DMS153 treated with DMSO at 0.1 percent for 48 hours (cell line): ENCODE data around the gene BRICD5.
A peak's percentile ranks its signal among the peaks of the same experiment; 100 is the strongest.
"Not testable (repeated sequence)": the region's sequence is repeated elsewhere in the genome, so short reads cannot be mapped to it uniquely, and the experiment has no call there.

Source experiments
- DNase-seq: peaks from one replicate; lab custom pipeline; 2025; ENCODE audit not compliant: unreplicated experiment; lab: John Stamatoyannopoulos, UW

BRICD5 gene

DNA sequence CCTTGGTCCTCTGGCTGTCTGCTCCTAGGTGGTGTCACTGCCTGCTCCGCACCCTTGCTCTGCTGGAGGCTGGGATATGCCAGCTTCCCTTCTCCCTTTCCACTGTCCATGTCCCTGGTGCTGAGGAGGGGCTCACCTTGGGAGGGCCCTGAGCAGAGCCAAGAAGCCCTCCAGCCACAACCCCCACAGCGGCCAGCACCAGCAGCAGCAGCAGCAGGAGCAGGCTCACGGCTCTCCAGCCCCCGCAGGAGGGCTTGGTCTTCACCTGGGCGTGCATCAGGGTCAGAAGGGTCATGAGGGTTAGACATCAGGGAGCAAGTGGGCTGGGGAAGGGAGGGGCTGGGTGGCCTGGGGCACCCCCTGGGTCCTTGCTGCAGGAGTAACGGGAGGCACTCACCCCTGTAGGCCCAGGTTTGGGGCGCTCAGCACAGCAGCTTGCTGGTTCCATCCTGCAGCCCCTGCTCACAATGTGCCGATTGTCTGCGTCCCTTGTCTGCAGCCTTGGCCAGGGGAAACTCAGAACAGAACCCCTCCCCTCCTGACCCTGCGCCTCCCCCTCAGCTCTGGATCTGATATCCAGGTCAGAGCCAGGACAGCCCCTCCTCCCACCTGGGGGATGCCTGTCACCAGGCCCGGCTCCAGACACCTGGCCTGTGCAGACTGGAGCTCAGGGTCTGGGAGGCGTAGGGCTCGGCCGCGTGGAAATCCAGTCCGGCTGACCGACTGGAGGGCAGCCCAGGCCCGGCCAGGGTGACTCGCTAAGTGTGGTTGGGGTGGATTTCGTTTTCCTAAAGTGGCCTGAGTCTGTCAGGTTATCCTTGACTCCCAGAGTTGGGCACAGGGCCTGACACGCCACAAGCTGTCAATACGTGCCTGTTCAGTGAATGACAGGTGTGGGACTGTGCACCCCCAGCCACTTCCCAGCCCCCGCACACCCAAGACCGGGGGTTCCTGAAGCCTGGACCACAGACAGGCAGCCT is at the start of gene BRICD5:
Gene BRICD5 (minus strand): TSS at position 478 of the 980 bp plus-strand sequence. CDS start 30 bp downstream, at position 448.
- DNase-seq: no peak

DNA sequence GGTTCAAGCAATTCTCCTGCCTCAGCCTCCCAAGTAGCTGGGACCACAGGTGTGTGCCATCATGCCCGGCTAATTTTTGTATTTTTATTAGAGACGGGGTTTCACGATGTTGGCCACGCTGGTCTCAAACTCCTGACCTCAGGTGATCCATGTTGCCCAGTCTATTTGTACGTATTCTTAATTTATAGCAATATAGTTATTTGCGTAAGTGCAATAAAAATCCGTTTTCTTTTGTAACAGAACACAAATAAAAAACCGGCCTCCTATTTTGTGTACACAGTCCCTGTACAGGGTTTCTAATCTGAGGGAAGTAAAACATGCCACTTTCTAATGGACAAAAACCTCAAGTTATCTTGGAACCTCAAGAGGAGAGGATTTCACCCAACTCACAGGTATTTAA is 49.6 kb upstream of the BRICD5 start:
- DNase-seq: no peak

DNA sequence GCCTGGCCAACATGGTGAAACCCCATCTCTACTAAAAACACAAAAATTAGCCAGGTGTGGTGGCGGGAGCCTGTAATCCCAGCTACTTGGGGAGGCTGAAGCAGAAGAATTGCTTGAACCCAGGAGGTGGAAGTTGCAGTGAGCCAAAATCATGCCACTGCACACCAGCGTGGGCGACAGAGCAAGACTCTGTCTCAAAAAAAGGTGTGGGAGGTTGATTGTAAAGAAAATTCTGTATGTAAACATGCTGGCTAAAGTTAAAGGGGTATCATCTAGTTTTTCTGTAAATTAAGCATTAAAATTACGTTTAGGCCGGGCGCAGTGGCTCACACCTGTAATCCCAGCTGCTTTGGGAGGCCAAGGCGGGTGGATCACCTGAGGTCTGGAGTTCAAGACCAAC is 47.9 kb upstream of the BRICD5 start:
- not testable (repeated sequence) for DNase-seq

DNA sequence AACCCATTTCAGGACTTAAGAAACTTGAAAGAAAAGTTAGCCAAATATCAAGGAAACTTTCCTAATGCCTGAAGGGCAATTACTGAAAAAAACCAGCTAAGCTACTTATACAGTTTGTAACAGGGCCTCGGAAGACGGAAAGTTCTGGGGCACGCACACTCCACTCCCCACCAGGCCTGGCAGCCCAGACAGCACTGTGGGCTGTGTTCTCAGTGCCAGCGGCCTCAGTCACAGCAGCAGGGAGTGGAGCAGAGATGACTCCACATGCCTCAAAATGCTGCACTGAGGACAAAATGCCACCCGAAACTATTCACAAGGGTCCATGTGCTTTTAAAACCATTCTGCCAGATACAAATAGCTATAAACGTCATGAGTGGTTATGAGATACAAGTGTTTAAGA is 47.1 kb upstream of the BRICD5 start:
- DNase-seq: no peak

DNA sequence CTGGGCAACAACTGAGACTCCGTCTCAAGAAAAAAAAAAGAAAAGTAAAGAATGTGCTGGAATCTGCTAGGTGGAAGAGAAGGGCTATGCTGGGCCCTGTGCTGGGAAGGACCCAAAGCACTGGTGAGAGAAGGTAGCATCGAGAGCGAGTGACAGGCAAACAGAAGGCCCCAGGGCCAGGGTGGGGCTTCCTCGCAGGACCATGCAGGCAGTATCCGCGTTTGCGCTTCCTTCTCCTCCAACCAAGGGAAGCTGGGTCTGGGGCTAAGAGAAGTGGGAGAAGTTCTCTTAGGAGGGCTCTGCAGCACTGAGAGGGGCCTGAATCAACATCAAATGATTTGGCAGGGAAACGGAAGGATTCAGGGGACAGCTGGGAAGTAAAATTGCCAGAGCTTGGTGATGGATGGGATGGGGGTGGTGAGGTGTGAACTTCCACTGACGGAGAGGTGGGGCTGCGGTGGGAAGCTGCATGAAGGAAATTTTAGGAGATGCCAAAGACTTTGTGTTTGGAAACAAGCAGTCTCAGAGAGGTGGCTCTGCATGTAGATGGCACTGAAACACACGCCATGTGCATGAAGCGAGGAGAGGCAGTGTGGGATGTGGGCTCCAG is 46.0 kb upstream of the BRICD5 start:
- DNase-seq: no peak

DNA sequence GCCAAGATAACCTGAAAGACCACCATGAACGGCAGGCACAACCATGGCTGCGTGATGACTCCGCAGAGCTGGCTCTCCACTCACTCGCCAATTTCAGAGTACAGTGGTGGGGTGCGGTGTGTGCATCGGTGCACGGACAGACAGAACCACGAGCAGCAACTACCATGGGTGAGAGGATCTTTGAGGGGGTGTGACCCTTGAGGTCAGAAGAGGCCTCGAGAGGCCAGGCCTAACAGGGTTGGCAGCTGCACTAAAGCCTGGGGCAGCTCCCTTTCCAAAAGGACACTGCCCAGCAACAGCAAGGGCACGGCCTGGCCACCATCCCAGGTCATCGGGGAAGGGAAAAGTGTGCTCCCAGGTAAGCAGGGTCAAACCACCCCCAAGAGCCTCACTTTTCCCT is 42.6 kb upstream of the BRICD5 start:
- DNase-seq: no peak

DNA sequence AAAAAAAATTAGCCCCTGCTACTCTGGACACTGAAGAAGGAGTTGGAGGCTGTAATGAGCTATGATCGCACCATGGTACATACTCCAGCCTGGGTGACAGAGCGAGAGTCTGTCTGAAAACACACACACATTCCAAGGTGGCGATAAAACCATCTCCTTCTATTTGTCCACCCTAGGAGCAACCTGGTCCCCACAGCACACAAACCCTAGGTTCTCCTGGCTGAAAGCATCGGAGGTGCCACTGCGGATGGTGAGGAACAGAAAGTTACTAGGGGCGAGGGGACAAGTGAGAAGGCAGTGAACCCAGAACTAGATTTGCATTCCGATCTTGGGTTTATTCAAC is 42.1 kb upstream of the BRICD5 start:
- no peak for DNase-seq

DNA sequence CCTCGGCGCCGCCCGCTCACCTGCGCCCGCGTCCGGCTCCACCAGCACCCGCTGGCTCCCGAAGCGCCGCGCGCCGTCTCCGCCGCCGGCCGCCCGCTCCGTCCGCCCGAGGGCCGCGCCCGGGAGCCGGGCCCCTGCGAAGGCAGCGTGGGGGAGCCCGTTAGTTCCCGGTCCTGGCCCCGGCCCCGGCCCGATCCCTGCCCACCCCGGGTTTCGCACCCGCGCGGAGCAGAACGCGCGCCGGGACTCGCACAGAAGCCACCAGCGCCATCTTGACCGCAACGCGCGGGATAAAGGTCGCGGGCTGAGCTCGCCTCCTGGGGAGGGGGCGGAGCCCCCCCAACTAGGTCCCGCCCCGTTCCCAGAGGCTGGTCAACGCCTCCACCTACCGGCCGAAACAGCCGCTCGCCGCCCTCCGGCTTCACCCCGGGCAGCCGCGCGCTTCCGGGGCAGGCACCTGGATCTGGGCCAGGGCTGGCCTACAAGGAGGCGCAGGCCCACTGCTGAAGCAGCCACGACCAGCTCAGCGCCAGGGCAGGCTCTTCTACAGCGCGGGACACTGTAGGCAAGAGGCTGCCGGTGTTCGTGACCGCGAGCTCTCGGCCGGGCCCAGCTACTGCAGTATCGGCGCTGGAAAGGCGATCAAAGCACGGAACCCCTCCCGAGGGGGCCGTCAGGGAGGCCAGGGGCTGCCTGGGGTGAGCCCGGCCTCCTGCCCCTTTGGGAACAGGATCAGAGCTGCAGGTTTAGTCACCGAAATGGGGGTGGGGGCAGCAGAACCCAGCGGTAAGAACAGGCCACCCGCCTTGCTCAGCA is 40.8 kb upstream of the BRICD5 start, which contains the start of gene ECI1:
Gene ECI1 (minus strand): TSS at position 292 of the 816 bp plus-strand sequence. CDS start 21 bp downstream, at position 271.
- DNase-seq: peak; percentile 87

DNA sequence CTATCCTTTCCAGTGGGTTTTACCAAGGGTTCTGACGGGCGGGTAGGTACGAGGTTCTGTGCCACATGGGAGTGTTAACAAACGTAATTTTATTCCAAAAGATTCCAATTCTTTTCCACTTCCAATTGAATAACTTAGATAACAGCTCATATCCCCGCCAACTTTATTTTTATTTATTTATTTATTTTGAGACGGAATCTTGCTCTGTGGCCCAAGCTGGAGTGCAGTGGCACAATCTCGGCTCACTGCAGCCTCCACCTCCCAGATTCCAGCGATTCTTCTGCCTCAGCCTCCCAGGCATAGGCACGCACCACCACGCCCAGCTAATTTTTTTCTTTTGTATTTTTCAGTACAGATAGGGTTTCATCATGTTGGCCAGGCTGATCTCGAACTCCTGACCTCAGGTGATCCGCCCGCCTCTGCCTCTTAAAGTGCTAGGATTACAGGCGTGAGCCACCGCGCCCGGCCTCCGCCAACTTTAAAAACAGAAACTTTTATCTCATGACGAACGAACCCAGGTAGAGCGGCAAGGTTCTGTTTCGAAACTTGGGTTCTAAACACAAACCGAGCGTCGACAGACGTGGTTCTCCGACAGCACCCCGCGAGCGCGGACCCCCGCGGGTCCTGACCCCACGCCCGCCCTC is 40.1 kb upstream of the BRICD5 start:
- no peak for DNase-seq

DNA sequence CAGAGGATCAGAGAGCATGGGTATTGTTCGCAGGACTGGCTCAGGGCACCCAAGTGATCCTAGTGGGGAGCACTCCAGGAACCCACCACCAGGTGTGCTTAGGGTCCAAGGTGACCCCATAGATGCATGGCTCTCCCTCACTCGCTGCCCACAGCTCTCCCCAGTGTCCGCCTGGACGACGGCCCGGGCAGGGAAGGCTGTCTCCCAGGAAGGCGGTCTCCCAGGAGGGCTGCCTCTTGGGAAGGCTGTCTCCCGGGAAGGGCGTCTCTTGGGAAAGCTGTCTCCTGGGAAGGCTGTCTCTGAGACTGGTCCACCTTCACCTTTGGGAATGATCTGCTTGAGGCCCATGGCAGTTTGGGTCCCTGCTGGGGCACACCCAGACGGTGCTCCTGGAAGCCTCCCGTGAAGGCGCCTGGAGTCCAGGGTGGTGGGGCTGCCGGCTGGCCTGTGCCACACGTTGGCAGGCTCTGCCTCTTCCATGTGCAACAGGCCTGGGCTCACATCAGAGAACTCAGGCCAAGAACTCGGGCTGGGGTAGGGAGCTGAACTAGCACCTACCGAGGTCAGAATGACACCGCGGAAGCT is 35.7 kb upstream of the BRICD5 start:
- DNase-seq: no peak

DNA sequence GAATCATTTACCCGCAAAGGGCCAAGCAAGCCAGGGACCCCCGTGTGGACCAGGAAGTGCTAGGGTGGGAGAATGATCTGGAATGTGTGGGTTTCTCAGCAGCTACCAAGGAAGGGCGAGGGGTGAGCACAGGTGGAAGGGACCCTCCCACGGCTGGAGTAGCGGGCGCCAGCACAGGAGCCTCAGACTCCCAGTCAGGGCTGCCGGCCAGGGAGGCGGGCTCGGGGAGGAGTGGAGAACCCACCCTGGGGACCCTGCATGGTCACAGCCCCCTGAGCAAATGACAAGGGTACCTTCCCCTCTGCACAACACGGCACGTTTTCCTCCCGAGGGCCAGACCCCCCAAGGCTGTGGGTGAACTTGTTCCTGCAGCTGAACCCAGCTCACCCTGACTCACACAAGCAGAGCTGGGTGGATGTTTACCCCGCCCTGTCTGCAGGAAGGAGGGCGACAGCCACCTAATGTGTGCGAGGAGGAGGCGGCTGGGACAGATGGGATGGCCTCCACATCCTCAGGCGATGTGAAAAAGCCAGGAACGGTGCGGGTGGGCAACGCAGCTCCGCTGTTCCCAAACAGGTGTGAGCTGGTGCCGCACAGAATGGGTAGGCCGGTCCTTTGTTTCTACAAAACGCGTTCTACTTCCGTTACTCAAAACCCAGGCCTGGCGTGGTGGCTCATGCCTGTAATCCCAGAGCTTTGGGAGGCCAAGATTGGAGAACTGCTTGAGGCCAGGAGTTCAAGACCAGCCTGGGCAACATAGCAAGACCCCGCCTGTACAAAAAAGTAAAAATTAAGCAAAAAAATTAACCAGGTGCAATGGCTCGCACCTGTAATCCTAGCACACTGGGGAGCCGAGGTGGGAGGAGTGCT is 34.5 kb upstream of the BRICD5 start:
- no peak for DNase-seq

DNA sequence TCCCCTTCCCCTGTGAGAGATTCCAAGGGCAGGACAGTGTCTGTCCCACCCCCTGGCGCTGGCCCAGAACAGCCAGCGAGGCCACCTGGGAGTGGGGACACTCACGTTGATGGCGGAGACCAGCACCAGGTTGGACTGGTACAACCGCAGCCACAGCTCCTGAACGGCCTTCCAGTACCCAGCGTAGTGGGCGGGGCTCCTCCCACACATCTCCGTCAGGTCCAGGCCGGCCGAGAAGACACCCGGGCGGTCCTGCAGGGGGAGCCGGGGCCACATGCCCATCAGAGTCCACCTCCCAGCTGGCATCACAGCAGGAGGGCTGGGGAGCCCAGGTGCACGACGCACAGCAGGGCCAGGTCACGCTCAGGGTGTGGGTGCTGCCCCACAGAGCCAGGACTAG is 33.6 kb upstream of the BRICD5 start:
- no peak for DNase-seq

DNA sequence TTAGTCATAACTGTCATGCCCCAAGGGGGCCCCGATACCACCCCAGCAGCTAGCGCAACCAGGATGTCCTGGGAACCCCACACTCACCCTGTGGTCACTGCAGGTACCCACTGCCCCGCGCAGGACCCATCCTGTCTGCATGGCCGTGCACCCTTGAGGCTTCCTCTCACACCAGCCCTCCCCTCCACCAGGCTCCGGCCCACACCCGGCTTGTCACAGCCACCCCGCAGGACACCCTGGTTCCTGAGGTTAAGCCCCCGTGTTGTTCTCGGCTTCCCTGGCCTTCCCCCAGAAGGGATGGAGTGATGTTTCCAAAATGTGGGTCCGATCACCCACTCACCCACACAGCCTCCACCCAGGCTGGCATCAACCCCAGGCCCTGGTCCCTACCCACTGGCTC is 33.1 kb upstream of the BRICD5 start:
- DNase-seq: no peak

DNA sequence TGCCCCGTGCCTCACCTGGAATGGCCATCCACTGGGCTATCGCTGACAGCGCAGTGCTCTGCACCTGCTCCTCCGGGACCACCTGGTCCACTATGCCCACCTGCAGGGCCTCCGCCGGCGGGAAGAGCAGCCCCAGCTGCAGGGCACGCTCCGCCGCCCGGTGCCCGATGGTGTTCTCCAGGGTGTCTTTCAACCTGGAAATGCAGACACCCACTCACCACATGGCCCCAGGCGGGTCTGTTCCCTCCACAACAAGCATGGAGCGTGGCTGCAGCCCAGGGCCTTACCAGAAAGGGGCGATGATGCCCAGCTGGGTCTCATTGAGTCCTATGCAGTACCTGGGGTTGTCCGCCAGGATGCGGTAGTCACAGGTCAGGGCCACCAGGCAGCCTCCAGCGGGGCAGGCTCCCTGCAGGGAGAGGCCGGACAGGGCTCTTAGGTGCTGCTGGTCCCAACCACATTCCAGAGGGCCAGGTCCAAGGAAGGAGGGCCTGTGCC is 32.4 kb upstream of the BRICD5 start:
- DNase-seq: no peak

DNA sequence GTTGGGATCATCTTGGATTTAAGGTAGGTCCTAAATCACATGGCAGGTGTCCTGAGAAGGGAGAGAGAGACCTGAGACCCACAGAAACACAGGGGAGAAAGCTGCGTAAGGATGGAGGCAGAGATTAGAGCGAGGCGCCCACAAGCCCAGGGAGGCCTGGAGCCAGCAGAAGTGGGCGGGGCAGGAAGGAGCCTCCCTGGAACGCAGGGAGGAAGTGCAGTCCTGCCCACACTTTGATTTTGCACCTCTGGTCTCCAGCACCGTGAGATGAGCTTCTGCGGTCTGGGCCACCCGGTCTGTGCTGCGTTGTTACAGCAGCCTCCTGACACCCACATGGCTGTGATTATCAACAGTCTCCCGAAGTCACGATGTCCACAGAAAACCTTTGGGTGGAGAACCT is 31.9 kb upstream of the BRICD5 start:
- no peak for DNase-seq

DNA sequence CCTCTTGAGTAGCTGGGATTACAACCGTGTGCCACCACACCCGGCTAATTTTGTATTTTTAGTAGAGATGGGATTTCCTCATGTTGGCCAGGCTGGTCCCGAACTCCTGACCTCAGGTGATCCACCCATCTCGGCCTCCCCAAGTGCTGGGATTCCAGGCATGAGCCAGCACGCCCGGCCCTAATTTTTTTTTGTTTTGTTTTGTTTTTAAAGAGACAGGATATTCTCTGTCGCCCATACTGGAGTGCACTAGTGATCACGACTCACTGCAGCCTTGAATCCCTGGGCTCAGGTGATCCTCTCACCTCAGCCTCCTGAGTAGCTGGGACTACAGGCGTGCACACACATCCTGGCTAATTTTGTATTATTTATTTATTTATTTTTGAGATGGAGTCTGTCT is 29.7 kb upstream of the BRICD5 start:
- DNase-seq: not testable (repeated sequence)

DNA sequence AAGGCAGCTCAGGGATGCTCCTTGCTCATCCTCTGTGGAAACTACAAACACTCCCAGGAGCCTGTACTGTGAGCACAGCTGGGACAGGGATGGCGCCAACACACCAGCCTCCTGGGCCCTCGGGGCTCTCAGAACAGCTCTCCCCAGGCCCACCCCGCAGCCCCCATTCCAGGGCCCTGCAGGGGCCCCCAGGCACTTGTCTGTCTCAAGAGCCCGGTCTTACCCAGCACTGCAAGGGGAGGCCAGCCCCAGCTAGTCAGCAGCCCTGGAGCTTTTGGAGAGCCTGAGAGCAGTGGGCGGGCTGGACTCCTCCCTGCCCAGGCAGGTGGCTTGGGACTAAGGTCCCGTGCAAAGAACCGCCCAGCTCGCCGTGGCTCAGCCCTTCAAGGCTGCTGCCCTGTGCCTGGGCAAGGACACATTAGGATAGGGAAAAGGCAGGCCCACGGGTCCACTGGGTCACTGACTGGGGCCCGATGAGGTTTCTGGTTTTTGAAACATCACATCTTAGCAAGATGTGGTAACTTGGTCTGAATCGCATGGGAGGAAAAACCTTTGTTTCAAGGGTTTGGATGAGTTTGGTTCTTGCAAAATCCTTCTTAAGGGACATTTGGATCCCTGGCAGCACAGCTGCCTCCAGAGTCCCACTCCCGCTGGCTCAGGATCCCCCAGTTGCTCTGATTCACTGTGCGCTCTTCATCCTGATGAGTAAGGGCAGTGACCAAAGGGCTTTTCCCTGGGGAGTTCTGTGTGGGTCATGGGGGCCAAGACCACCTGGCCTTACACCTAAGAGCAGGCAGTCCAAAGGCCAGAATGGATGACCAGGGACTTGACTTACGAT is 28.4 kb upstream of the BRICD5 start:
- DNase-seq: no peak

DNA sequence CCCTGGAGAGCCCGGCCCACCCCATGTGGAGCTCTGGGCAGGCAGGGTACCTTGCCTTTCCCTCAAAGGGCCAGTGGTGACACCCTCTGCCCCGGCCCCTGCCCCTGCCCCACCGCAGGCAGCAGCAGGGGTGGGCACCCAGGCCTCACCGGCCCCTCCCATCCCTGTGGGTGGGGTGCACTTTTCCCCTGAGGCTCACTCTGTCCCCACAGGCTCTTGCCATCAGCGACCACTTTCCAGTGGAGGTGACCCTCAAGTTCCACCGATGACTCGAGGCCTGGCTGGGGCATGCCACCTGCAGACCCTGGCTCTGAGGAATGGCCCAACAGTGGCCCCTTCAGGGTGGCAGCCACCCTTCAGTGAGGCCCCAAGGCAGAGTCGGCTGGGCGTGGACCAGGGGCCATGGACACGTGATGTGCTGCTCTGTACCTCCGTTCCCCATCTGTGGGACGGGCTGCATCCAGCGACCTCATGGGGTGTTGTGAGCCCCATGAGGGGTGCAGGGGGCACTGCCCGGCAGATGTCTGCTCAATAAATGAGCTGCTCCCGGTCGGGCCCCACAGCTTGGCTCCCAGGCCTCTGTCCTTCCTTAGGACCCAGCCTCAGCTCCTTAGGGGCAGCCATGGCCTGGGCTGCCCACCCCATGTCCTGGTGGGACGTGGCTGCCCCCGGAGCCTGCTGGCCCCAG is 27.6 kb upstream of the BRICD5 start:
- DNase-seq: no peak
